ENCODE measurements around the gene SMARCA2.

DNA sequence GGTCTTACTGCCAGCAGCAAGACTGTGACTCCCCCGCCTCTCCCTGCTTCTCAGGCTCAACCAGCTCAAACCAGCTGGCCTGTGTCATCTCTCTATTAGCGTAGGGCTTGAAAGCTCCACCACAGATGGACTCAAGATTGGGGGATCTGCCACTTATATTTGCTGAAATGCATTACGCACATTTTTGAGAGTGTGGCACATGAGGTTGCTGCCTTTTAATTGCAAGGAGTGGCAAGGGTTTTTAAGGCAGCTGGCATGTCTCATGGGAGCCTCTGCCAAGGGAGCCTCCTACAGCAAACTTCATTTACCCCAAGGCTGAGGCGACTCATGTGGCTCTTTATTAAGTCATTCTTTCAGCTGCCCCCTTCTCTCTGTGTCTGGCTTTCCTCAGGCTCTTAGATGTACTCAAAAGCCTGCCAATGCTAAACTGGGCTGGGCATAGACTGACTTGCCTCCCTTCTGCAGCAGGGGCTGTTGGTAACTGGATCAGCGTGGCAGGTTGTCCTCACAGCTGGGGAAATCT is 219.3 kb downstream of the SMARCA2 start:
- no peak for TF ChIP-seq POLR2A (IDR thresholded peaks at IDR 0.05)
- no peak for TF ChIP-seq CTCF (IDR thresholded peaks at IDR 0.05)
